RWPE2 (cell line): ENCODE measurements around the gene GLT1D1.

Source experiments
- ATAC-seq: fragments of 200-7000 bp; cut with Tn5 transposase; 3 replicates; pipeline ENCODE4 v1.9.1; 2021; ENCODE audit warnings: low read depth
- DNase-seq: peaks from one replicate; pipeline ENCODE4 v3.0.0-alpha.2; 2020; ENCODE audit warnings: low spot score
- H3K27ac ChIP-seq: fragments of 450-650 bp; 2 replicates; pipeline ENCODE4 v1.5.1; 2017; ENCODE audit warnings: mild to moderate bottlenecking; ENCODE audit not compliant: poor library complexity, severe bottlenecking
- H3K27me3 ChIP-seq: fragments of 250-450 bp; sonication (Bioruptor Pico); 2 replicates; pipeline ENCODE4 v1.5.1; 2021; ENCODE audit warnings: mild to moderate bottlenecking, moderate library complexity; ENCODE audit not compliant: insufficient read depth, poor library complexity, severe bottlenecking
- H3K36me3 ChIP-seq: fragments of 250-450 bp; sonication (Bioruptor Pico); 2 replicates; pipeline ENCODE4 v1.5.1; 2020; ENCODE audit warnings: low read depth, mild to moderate bottlenecking, moderate library complexity
- H3K4me1 ChIP-seq: fragments of 250-450 bp; sonication (Bioruptor Pico); 2 replicates; pipeline ENCODE4 v1.5.1; 2021; ENCODE audit warnings: mild to moderate bottlenecking, moderate library complexity; ENCODE audit not compliant: insufficient read depth, poor library complexity, severe bottlenecking
- H3K4me3 ChIP-seq: fragments of 250-450 bp; sonication (Bioruptor Pico); 2 replicates; pipeline ENCODE4 v1.5.1; 2021; ENCODE audit warnings: mild to moderate bottlenecking, moderate library complexity; ENCODE audit not compliant: severe bottlenecking
- H3K9me3 ChIP-seq: fragments of 250-450 bp; sonication (Bioruptor Pico); 2 replicates; pipeline ENCODE4 v1.5.1; 2021; ENCODE audit warnings: mild to moderate bottlenecking, moderate library complexity; ENCODE audit not compliant: severe bottlenecking
- CTCF ChIP-seq: fragments of 450-650 bp; IDR thresholded peaks from one replicate; pipeline ENCODE4 v1.5.1; 2017; ENCODE audit warnings: mild to moderate bottlenecking, moderate library complexity; ENCODE audit not compliant: poor library complexity, severe bottlenecking

Gene GLT1D1

GRCh38 chr12:128969480-128970055, 116.3 kb downstream of the GLT1D1 start:
- peak; percentile 29 for TF ChIP-seq CTCF
- H3K36me3 ChIP-seq, result no peaks in the 10 kb centered on the region
- H3K4me1 ChIP-seq, result no peaks in the 10 kb centered on the region
- ATAC-seq (peak; percentile 79; the same call in 2 of the 3 replicates), DNase-seq (no peak)
- no peak overlapping the region for H3K27ac ChIP-seq
- H3K4me3 ChIP-seq, result no peak overlapping the region
- H3K27me3 ChIP-seq, result no peaks in the 10 kb centered on the region
- H3K9me3 ChIP-seq, result no peaks in the 10 kb centered on the region

DNA sequence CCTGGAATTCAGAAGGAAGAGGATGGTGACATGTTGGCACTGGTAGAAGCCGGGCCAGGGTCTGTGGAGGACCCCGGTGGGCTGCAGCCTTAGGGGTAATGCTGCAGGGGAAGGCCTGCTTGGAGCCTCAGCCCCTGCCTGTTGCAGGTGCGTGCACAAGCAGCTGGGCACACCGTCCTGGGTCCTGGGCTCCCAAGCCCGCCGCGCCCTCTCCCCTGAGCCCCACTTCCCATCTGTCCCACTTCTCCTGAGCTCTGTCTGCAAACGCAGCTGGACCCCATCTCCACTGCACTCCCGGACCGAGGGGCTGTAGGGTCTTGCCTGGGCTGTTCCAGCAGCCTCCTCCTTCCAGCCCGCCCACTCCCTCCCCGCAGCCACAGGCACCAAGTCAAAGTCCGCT, 116.8 kb downstream of the GLT1D1 start:
- Histone ChIP-seq H3K27ac (no peak overlapping the region), H3K27me3 (no peaks in the 10 kb centered on the region), H3K4me1 (no peaks in the 10 kb centered on the region), H3K9me3 (no peaks in the 10 kb centered on the region), H3K36me3 (no peaks in the 10 kb centered on the region), H3K4me3 (no peak overlapping the region)
- DNase-seq, result no peak
- TF ChIP-seq CTCF, result no peak
- no peak for ATAC-seq

GRCh38 chr12:128970941-128971340, 117.7 kb downstream of the GLT1D1 start:
- Histone ChIP-seq H3K27me3 (no peaks in the 10 kb centered on the region), H3K4me3 (no peak overlapping the region)
- TF ChIP-seq CTCF, result no peak

GRCh38 chr12:128971802-128972201, 118.5 kb downstream of the GLT1D1 start:
- no peaks in the 10 kb centered on the region for H3K27me3 ChIP-seq
- H3K9me3 ChIP-seq, result no peaks in the 10 kb centered on the region
- DNase-seq (no peak), ATAC-seq (no peak)
- no peaks in the 10 kb centered on the region for H3K36me3 ChIP-seq
- H3K27ac ChIP-seq, result no peak overlapping the region
- H3K4me3 ChIP-seq, result no peak overlapping the region
- TF ChIP-seq CTCF, result no peak
- no peaks in the 10 kb centered on the region for H3K4me1 ChIP-seq

More at GRCh38 chr12:128970941-128971340, 117.7 kb downstream of the GLT1D1 start:
- ATAC-seq, result no peak
- Histone ChIP-seq H3K9me3 (no peaks in the 10 kb centered on the region), H3K4me1 (no peaks in the 10 kb centered on the region), H3K27ac (no peak overlapping the region), H3K36me3 (no peaks in the 10 kb centered on the region)
- no peak for DNase-seq

DNA sequence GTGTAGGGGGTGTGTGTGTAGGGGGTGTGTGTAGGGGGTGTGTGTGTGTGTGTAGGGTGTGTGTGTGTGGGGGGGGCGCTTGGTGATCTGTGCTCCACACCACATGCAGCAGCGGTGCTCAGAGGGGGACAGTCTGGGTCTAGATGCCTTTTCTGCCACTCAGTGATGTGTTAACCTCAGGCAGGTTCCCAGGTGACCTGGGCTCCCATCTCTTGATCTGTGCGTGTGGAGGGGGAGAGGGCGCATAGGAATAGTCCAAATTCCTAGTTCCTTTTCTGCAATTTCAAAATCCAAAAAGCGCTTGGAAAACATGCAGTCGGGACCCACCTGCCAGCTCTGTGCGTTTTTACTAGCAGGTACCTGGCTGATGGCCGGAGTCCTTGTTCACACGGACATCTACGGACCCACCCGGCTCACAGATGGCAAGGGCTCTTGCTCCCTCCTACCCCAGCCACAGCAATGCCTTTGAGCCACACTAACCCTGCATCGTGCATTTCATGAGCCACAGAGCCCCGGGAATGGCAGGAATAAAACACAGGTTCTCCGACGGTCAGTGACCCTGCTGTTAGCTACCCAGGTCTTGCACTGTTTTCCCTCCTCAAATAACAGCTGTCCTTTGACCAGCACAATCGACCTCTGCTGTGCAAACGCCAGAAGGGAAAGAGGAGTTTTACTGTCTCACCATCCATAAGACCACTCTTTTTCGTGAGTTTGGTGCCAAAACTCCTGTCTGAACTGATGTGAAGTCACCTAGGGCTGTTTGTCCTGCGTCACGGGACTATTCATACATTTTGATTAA, 120.8 kb downstream of the GLT1D1 start:
- H3K4me1 ChIP-seq, result no peaks in the 10 kb centered on the region
- no peaks in the 10 kb centered on the region for H3K27me3 ChIP-seq
- no peaks in the 10 kb centered on the region for H3K9me3 ChIP-seq
- no peak overlapping the region for H3K4me3 ChIP-seq
- ATAC-seq, result no peak
- H3K27ac ChIP-seq, result no peak overlapping the region
- TF ChIP-seq CTCF, result no peak
- H3K36me3 ChIP-seq, result no peaks in the 10 kb centered on the region
- DNase-seq, result no peak
